Measurements from ENCODE around the gene IRS1.

DNA sequence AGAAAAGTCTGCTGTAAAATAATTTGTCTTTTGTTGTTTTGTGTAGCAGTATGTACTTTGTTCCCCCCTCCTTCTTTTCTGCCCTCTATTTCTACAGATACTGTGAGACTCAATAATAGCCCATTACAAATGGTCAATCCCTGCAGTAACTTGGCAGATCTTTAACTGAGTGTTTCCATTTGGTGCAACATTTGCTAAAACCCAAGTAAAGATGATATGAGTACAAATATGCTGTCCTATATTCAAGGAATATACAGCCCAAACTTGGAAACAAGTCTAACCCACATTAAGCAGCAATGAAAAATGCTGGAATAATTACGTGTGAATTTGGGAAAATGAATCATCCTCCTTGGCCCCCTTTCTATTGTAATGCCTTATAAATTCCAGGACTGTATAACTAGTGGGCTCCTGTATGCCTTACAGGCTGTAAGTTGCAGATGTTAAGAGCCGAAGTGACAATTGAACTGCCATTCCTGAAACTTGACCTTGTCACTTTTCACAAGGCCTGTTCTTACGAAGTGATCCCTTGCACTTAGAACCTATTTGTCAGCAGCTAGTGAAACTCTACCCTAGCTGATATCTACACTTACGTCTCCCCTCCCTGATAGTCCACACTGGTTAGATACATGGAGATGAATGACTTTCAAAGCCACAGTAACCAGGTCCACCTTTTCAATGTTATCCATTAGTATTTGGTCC is 104.9 kb downstream of the IRS1 start:
- TF ChIP-seq, protein P1, sequence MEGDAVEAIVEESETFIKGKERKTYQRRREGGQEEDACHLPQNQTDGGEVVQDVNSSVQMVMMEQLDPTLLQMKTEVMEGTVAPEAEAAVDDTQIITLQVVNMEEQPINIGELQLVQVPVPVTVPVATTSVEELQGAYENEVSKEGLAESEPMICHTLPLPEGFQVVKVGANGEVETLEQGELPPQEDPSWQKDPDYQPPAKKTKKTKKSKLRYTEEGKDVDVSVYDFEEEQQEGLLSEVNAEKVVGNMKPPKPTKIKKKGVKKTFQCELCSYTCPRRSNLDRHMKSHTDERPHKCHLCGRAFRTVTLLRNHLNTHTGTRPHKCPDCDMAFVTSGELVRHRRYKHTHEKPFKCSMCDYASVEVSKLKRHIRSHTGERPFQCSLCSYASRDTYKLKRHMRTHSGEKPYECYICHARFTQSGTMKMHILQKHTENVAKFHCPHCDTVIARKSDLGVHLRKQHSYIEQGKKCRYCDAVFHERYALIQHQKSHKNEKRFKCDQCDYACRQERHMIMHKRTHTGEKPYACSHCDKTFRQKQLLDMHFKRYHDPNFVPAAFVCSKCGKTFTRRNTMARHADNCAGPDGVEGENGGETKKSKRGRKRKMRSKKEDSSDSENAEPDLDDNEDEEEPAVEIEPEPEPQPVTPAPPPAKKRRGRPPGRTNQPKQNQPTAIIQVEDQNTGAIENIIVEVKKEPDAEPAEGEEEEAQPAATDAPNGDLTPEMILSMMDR (IDR thresholded peaks at IDR 0.05; ENCODE audit: borderline replicate concordance, extremely low read depth, low read length, poor library complexity, severe bottlenecking): no peak
- TF ChIP-seq EZH2 (IDR thresholded peaks at IDR 0.05; ENCODE audit: borderline replicate concordance, low read depth, low read length, severe bottlenecking): no peak
